ENCODE results near the gene ZNRF3.
A peak's percentile ranks its signal among the peaks of the same experiment; 100 is the strongest.

ZNRF3 gene

GRCh38 chr22:28910569-28911303 is 27.4 kb downstream of the ZNRF3 start:
- DNase-seq: no peak

GRCh38 chr22:28911304-28911690 is 27.9 kb downstream of the ZNRF3 start:
- no peak for DNase-seq

GRCh38 chr22:28911777-28912669 is 28.7 kb downstream of the ZNRF3 start:
- no peak for DNase-seq

GRCh38 chr22:28914201-28914600 is 30.8 kb downstream of the ZNRF3 start:
- DNase-seq: no peak

GRCh38 chr22:28915969-28916368 is 32.6 kb downstream of the ZNRF3 start:
- DNase-seq: no peak

GRCh38 chr22:28917747-28918549 is 34.6 kb downstream of the ZNRF3 start:
- peak; percentile 66 for DNase-seq

GRCh38 chr22:28918550-28919271 is 35.3 kb downstream of the ZNRF3 start:
- peak; percentile 50 for DNase-seq

- DNase-seq: no peak
Observed at GRCh38 chr22:28920757-28921584, 37.6 kb downstream of the ZNRF3 start.

GRCh38 chr22:28921585-28921879 is 38.2 kb downstream of the ZNRF3 start:
- DNase-seq: no peak

- no peak for DNase-seq
Observed at GRCh38 chr22:28922540-28923244, 39.3 kb downstream of the ZNRF3 start.

GRCh38 chr22:28923826-28924732 is 40.7 kb downstream of the ZNRF3 start:
- DNase-seq: peak; percentile 13

GRCh38 chr22:28925916-28926315 is 42.5 kb downstream of the ZNRF3 start:
- no peak for DNase-seq

GRCh38 chr22:28927630-28928029 is 44.3 kb downstream of the ZNRF3 start:
- no peak for DNase-seq

- DNase-seq: no peak
Observed at GRCh38 chr22:28929197-28929596, 45.8 kb downstream of the ZNRF3 start.

GRCh38 chr22:28930357-28931007 is 47.1 kb downstream of the ZNRF3 start:
- no peak for DNase-seq

- DNase-seq: peak; percentile 2
Observed at GRCh38 chr22:28931844-28932567, 48.6 kb downstream of the ZNRF3 start.

- no peak for DNase-seq
Observed at GRCh38 chr22:28933321-28933720, 49.9 kb downstream of the ZNRF3 start.

GRCh38 chr22:28934026-28934425 is 50.7 kb downstream of the ZNRF3 start:
- no peak for DNase-seq

- DNase-seq: no peak
Observed at GRCh38 chr22:28935140-28935539, 51.8 kb downstream of the ZNRF3 start.

All from right forelimb (tissue), 1 donor.